RWPE1 (cell line): Measurements from ENCODE around the gene CCT7.

Experiments
- CTCF ChIA-PET: fragments of 350-600 bp; sonication (Branson Sonifier 250); formaldehyde crosslinking; extraction: SDS; loops from one replicate; lab custom pipeline; 2021; lab: Yijun Ruan, JAX
- POLR2A ChIA-PET: fragments of 400-600 bp; formaldehyde crosslinking; extraction: SDS; loops from one replicate; lab custom pipeline; 2020; ENCODE audit warnings: antibody characterized with exemption; ENCODE audit not compliant: low non-redundant PET; lab: Yijun Ruan, JAX
- DNase-seq: peaks from one replicate; pipeline ENCODE4 v3.0.0; 2012; ENCODE audit warnings: low spot score
- H3K27ac ChIP-seq: fragments of 450-650 bp; 2 replicates; pipeline ENCODE4 v1.5.1; 2017
- TF ChIP-seq, protein P1 (sequence below): fragments of 450-650 bp; conservative IDR thresholded peaks from 2 replicates; pipeline ENCODE4 v1.5.1; 2017; ENCODE audit warnings: low read depth, mild to moderate bottlenecking

The CCT7 gene

DNA sequence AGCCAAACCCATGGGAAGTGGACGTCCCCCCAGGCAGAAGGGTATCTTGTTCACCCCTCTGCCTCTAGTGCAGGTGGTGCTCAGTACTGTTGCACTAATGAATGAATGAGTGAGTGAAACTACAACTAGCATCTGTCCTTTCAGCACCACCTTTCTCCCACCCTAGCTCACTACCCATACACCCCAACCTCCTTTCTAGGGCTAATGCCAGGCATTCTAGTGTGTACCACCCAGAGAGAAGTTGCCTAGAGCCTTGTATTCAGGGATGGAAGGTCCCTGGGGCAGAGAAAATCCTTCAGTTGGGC lies 22.5 kb downstream of the CCT7 start:
- ChIA-PET CTCF (interaction anchor here (0.6 to 1.0 kb wide), 2 partner anchors 12 to 360 kb away, joined by 4 read pairs; no protein-coding TSS in a partner anchor), POLR2A (no interaction called here)
- TF ChIP-seq, protein P1, sequence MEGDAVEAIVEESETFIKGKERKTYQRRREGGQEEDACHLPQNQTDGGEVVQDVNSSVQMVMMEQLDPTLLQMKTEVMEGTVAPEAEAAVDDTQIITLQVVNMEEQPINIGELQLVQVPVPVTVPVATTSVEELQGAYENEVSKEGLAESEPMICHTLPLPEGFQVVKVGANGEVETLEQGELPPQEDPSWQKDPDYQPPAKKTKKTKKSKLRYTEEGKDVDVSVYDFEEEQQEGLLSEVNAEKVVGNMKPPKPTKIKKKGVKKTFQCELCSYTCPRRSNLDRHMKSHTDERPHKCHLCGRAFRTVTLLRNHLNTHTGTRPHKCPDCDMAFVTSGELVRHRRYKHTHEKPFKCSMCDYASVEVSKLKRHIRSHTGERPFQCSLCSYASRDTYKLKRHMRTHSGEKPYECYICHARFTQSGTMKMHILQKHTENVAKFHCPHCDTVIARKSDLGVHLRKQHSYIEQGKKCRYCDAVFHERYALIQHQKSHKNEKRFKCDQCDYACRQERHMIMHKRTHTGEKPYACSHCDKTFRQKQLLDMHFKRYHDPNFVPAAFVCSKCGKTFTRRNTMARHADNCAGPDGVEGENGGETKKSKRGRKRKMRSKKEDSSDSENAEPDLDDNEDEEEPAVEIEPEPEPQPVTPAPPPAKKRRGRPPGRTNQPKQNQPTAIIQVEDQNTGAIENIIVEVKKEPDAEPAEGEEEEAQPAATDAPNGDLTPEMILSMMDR, result no peak

DNA sequence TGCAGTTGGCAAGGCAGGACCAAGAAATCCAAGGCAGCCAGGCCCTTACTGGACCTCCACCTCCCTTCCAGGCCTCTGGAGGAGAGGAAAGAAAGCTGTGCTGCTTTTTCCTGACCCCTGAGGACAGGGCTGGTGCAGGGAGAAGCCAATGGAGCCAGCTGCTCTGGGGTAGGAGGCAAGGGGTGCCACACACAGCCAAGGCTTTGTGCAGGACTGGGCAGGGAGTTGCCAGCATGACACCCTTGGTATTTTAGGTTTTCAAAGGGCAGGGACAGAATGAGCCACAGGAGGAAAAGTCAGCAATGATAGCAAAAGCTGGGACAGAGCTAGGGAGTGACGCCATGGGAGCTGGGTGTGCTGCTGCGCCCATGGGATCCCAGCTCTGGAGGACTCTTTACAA lies 22.9 kb downstream of the CCT7 start:
- no peak for DNase-seq
- TF ChIP-seq, protein P1, result no peak
- CTCF ChIA-PET, result interaction anchor here (0.6 to 1.0 kb wide), 2 partner anchors 12 to 360 kb away, joined by 4 read pairs; no protein-coding TSS in a partner anchor
- H3K27ac ChIP-seq, result no peak overlapping the region
- POLR2A ChIA-PET, result no interaction called here

More for the DNA sequence above, 22.5 kb downstream of the CCT7 start:
- DNase-seq, result no peak
- no peak overlapping the region for H3K27ac ChIP-seq

DNA sequence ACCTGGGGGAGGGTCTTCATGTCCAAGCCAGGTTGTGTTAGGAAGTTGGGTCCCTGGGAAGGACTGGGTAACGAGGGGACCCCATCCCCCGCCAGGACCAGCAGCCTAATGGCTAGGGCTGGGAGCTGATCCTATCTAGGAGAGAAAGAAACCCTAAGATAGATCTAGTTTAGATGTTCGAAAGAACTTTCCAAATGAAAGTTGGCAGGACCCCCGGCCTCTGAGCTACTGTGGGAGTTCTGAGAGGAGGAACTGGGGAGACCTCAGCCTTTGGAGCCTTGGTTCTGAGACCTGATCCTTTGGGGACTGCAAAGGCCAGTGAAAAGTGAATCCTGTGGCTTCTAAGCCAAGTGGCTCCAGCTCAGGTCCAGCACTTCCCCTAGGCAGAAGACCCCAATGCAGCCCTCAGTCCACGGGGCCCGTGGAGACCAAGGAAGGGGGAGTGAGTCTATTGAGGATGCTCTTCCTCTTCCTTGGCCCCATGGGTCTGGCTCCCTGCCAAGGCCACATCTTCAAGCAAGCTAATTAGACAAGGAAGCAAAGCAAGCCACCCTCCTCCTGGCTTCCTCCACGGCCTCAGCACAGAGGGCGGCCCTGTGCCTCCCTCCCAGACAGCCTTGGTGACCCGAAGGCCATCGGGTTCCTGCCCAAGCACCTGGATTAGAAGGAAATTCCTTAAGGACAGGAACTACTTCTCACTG lies 23.5 kb downstream of the CCT7 start:
- TF ChIP-seq, protein P1, result no peak
- no peak overlapping the region for H3K27ac ChIP-seq
- POLR2A ChIA-PET, result no interaction called here

DNA sequence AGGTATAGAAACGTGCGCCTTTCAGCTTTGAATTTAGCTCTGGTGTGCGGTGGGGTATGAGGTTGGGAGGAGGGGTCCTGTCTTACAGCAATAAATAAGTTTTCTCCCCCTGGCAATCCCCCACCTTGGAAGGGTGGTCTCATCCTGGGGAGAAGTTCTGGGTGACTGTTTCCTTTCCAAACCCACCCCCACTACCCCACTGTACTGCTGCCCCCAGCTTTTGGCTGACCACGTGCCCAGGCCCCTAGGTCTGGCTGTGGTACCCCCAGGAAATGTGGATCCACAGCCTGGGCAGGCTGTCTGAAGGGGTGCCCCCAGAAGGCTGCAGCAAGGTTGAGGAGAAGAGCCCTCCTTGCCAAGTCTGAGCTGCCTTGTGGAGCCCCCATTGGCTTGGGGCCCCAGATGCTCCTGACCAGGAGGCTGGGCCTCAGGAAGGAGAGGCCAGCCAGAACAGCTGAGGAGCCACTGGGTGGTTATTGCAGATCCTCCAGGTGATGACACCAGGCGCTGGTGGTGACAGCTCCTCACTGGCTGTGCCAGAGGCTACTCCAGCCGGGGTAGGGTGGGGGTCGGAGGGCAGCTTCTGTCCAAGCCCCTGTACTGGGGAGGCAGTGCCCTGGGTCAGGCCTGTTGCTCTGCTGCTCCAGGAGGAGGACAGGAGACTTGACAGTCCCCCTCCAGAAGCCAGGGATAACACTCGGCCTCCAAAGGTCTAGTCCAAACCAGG lies 24.2 kb downstream of the CCT7 start:
- H3K27ac ChIP-seq, result no peak overlapping the region
- ChIA-PET POLR2A (no interaction called here), CTCF (interaction anchor here (0.5 to 1.2 kb wide), 3 partner anchors 10 to 51 kb away, joined by 3 to 4 read pairs (median 3); no protein-coding TSS in a partner anchor)
- TF ChIP-seq, protein P1, result no peak
- no peak for DNase-seq

More for the DNA sequence above, 23.5 kb downstream of the CCT7 start:
- no peak for DNase-seq
- CTCF ChIA-PET, result interaction anchor here (1.0 to 1.2 kb wide), 2 partner anchors 10 to 11 kb away, joined by 4 read pairs; no protein-coding TSS in a partner anchor

DNA sequence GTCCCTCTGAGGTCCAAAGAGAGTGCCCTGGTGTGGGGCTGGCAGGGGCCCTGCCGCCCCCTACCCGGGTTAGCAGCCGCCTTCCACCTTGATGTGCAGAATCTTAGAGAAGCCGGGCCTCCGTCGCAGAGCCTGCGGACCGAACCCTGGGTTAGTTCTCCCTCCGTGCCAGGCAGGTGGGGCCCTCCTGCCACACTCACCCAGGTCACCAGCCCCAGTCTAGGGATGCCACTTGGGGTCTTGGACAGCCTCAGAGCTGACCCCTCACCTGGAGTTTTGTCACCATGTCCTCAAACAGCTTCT lies 24.8 kb downstream of the CCT7 start:
- no peak for DNase-seq
- POLR2A ChIA-PET, result no interaction called here
- TF ChIP-seq, protein P1, result no peak
- CTCF ChIA-PET, result interaction anchor here (0.5 to 1.1 kb wide), 3 partner anchors 9 to 52 kb away, joined by 3 read pairs; no protein-coding TSS in a partner anchor
- H3K27ac ChIP-seq, result no peak overlapping the region

- DNase-seq, result no peak
- TF ChIP-seq, protein P1, result no peak
- ChIA-PET CTCF (interaction anchor here (0.6 to 1.1 kb wide), 2 partner anchors 9 to 12 kb away, joined by 3 read pairs; no protein-coding TSS in a partner anchor), POLR2A (no interaction called here)
- H3K27ac ChIP-seq, result no peak overlapping the region
Observed at GRCh38 chr2:73259276-73259675, 25.2 kb downstream of the CCT7 start.
